WTC11 (cell line): ENCODE results near the gene FMNL3. TPM values are rescaled to one million over a fixed set of nuclear protein-coding genes. Genes with fewer than 3 reads are reported as not detected.
A peak's percentile ranks its signal among the peaks of the same experiment; 100 is the strongest.

Experiments
- AR ChIP-seq: fragments of 250-450 bp; sonication (Bioruptor Pico); IDR thresholded peaks from 2 replicates; pipeline ENCODE4 v1.9.0; 2021; ENCODE audit warnings: mild to moderate bottlenecking
- ETV6 ChIP-seq: sonication (generic); formaldehyde crosslinking; IDR thresholded peaks from 2 replicates; pipeline ENCODE4 v1.8.1; 2022; ENCODE audit warnings: mild to moderate bottlenecking, missing genetic modification reagents
- FOXJ3 ChIP-seq: sonication (generic); formaldehyde crosslinking; IDR thresholded peaks from 2 replicates; pipeline ENCODE4 v1.9.0; 2021; ENCODE audit warnings: missing genetic modification reagents, mild to moderate bottlenecking, borderline replicate concordance
- FOXK1 ChIP-seq: sonication (generic); formaldehyde crosslinking; IDR thresholded peaks from 2 replicates; pipeline ENCODE4 v1.8.0; 2022; ENCODE audit warnings: mild to moderate bottlenecking, moderate library complexity, missing genetic modification reagents
- GABPB1 ChIP-seq: sonication (generic); formaldehyde crosslinking; IDR thresholded peaks from 2 replicates; pipeline ENCODE4 v1.8.1; 2023; ENCODE audit warnings: mild to moderate bottlenecking, missing genetic modification reagents
- HMGA2 ChIP-seq: fragments of 250-450 bp; sonication (Bioruptor Pico); IDR thresholded peaks from 2 replicates; pipeline ENCODE4 v1.4.0; 2021; ENCODE audit warnings: mild to moderate bottlenecking, moderate library complexity
- MYBL2 ChIP-seq: sonication (generic); formaldehyde crosslinking; IDR thresholded peaks from 2 replicates; pipeline ENCODE4 v1.8.1; 2023; ENCODE audit warnings: mild to moderate bottlenecking, moderate library complexity, missing genetic modification reagents
- NFYB ChIP-seq: sonication (generic); formaldehyde crosslinking; conservative IDR thresholded peaks from 2 replicates; pipeline ENCODE4 v1.8.0; 2022; ENCODE audit warnings: low read depth, missing genetic modification reagents
- RELA ChIP-seq: sonication (generic); formaldehyde crosslinking; IDR thresholded peaks from 2 replicates; pipeline ENCODE4 v1.8.1; 2022; ENCODE audit warnings: missing genetic modification reagents, mild to moderate bottlenecking, borderline replicate concordance
- RORB ChIP-seq: fragments of 250-450 bp; sonication (Bioruptor Pico); IDR thresholded peaks from 2 replicates; pipeline ENCODE4 v1.9.0; 2021; ENCODE audit warnings: mild to moderate bottlenecking
- STAT6 ChIP-seq: sonication (generic); formaldehyde crosslinking; conservative IDR thresholded peaks from 2 replicates; pipeline ENCODE4 v1.8.1; 2023; ENCODE audit warnings: mild to moderate bottlenecking, low read depth, missing genetic modification reagents, moderate library complexity
- TCF7 ChIP-seq: sonication (generic); formaldehyde crosslinking; IDR thresholded peaks from 2 replicates; pipeline ENCODE4 v1.8.0; 2022; ENCODE audit warnings: mild to moderate bottlenecking, low read depth, missing genetic modification reagents, moderate library complexity
- TEAD4 ChIP-seq: sonication (generic); formaldehyde crosslinking; IDR thresholded peaks from 2 replicates; pipeline ENCODE4 v1.8.0; 2022; ENCODE audit warnings: mild to moderate bottlenecking, missing genetic modification reagents
- TP53 ChIP-seq: sonication (generic); formaldehyde crosslinking; IDR thresholded peaks from 2 replicates; pipeline ENCODE4 v1.8.1; 2023; ENCODE audit warnings: mild to moderate bottlenecking, missing genetic modification reagents
- USF1 ChIP-seq: sonication (generic); formaldehyde crosslinking; IDR thresholded peaks from 2 replicates; pipeline ENCODE4 v1.8.0; 2022; ENCODE audit warnings: mild to moderate bottlenecking, missing genetic modification reagents
- ZMAT4 ChIP-seq: fragments of 250-450 bp; sonication (Bioruptor Pico); IDR thresholded peaks from 2 replicates; pipeline ENCODE4 v1.9.0; 2021; ENCODE audit warnings: mild to moderate bottlenecking
- ZNF138 ChIP-seq: sonication (generic); formaldehyde crosslinking; conservative IDR thresholded peaks from 2 replicates; pipeline ENCODE4 v1.8.1; 2022; ENCODE audit warnings: mild to moderate bottlenecking, moderate library complexity, missing genetic modification reagents
- ZNF263 ChIP-seq: sonication (generic); formaldehyde crosslinking; IDR thresholded peaks from 2 replicates; pipeline ENCODE4 v1.8.1; 2022; ENCODE audit warnings: low read depth, mild to moderate bottlenecking, moderate library complexity, missing genetic modification reagents
- ZNF423 ChIP-seq: fragments of 250-450 bp; sonication (Bioruptor Pico); IDR thresholded peaks from 2 replicates; pipeline ENCODE4 v2.1.2; 2022; ENCODE audit warnings: mild to moderate bottlenecking, moderate library complexity
- ZNF512 ChIP-seq: sonication (generic); formaldehyde crosslinking; IDR thresholded peaks from 2 replicates; pipeline ENCODE4 v1.8.1; 2022; ENCODE audit warnings: missing genetic modification reagents, borderline replicate concordance
- total RNA-seq: library from RNA; stranded (reverse); gene quantifications from 3 replicates; pipeline ENCODE4 v1.2.3, GENCODE V29; 2021
- TF ChIP-seq, protein P1 (sequence below): sonication (generic); formaldehyde crosslinking; IDR thresholded peaks from 2 replicates; pipeline ENCODE4 v1.8.1; 2022; ENCODE audit warnings: low read depth, mild to moderate bottlenecking, moderate library complexity, missing genetic modification reagents, borderline replicate concordance
- TF ChIP-seq, protein P2 (sequence below): sonication (generic); formaldehyde crosslinking; IDR thresholded peaks from 2 replicates; pipeline ENCODE4 v1.8.0; 2022; ENCODE audit warnings: mild to moderate bottlenecking, missing genetic modification reagents
- TF ChIP-seq, protein P3 (sequence below): sonication (generic); formaldehyde crosslinking; IDR thresholded peaks from 2 replicates; pipeline ENCODE4 v1.8.0; 2023; ENCODE audit warnings: missing genetic modification reagents
- TF ChIP-seq, protein P4 (sequence below): sonication (generic); formaldehyde crosslinking; IDR thresholded peaks from 2 replicates; pipeline ENCODE4 v1.8.1; 2023; ENCODE audit warnings: mild to moderate bottlenecking, missing genetic modification reagents, borderline replicate concordance

The FMNL3 gene
- total RNA-seq, 1 experiment from 2014 or later = 19.3 TPM

DNA sequence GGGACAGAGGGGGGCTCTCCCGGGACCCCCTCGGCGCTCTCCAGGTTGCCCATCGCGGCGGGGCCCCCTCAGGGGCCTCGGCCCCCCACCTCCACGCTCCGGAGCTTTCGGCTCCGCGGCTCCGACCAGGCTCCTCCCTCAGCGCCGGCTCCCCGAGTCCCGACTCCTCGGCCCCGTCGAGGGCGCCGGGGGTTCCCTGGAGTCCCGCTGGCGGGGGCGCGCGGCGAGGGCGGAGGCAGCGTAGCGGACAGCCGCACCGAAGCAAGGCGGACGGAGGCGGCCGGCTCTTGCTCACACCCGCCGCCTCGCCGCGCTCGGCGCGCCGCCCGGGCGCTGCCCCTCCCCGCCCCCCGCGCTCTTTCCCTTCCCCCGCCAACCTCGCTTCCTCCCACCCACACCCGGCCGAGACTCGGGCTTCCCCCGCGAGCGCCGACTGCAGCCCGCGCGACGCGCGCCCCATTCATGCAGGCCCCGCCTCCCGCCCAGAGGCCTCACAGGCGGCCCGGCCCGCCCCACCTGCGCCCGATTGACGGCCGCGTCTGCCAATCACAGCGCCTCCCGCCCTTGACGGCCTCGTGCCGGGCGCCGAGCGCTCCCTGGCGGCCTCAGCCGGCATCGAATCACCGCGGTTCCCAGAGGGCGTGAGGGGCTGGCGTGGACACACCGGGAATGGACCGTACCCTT lies at the start of gene FMNL3 (continued):
- TF ChIP-seq USF1 (no peak), RELA (peak; percentile 53; the same call in 1 of the 2 replicates), FOXJ3 (CRISPR knock-in tag) (no peak), ZMAT4 (no peak), GABPB1 (CRISPR knock-in tag) (peak; percentile 78), ZNF263 (CRISPR knock-in tag) (no peak), MYBL2 (CRISPR knock-in tag) (peak; percentile 47; the same call in 1 of the 2 replicates), HMGA2 (CRISPR knock-in tag) (no peak), ZNF512 (CRISPR knock-in tag) (no peak), NFYB (CRISPR knock-in tag) (peak; percentile 98), RORB (CRISPR knock-in tag) (no peak), ETV6 (CRISPR knock-in tag) (peak; percentile 93), TP53 (CRISPR knock-in tag) (peak; percentile 62; the same call in 1 of the 2 replicates), STAT6 (CRISPR knock-in tag) (no peak), FOXK1 (peak; percentile 83), AR (no peak), ZNF423 (CRISPR knock-in tag) (peak; percentile 39; the same call in 1 of the 2 replicates), TCF7 (CRISPR knock-in tag) (no peak), ZNF138 (0 out of 2 replicates have a peak, but pooled peaks have one; percentile 57), TEAD4 (CRISPR knock-in tag) (no peak)
- TF ChIP-seq, protein P1, sequence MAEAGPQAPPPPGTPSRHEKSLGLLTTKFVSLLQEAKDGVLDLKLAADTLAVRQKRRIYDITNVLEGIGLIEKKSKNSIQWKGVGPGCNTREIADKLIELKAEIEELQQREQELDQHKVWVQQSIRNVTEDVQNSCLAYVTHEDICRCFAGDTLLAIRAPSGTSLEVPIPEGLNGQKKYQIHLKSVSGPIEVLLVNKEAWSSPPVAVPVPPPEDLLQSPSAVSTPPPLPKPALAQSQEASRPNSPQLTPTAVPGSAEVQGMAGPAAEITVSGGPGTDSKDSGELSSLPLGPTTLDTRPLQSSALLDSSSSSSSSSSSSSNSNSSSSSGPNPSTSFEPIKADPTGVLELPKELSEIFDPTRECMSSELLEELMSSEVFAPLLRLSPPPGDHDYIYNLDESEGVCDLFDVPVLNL (CRISPR knock-in tag) = no peak
- TF ChIP-seq, protein P2, sequence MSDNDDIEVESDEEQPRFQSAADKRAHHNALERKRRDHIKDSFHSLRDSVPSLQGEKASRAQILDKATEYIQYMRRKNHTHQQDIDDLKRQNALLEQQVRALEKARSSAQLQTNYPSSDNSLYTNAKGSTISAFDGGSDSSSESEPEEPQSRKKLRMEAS (CRISPR knock-in tag) = peak; percentile 97
- TF ChIP-seq, protein P3, sequence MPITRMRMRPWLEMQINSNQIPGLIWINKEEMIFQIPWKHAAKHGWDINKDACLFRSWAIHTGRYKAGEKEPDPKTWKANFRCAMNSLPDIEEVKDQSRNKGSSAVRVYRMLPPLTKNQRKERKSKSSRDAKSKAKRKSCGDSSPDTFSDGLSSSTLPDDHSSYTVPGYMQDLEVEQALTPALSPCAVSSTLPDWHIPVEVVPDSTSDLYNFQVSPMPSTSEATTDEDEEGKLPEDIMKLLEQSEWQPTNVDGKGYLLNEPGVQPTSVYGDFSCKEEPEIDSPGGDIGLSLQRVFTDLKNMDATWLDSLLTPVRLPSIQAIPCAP (CRISPR knock-in tag) = peak; percentile 67; the same call in 1 of the 2 replicates
- TF ChIP-seq, protein P4, sequence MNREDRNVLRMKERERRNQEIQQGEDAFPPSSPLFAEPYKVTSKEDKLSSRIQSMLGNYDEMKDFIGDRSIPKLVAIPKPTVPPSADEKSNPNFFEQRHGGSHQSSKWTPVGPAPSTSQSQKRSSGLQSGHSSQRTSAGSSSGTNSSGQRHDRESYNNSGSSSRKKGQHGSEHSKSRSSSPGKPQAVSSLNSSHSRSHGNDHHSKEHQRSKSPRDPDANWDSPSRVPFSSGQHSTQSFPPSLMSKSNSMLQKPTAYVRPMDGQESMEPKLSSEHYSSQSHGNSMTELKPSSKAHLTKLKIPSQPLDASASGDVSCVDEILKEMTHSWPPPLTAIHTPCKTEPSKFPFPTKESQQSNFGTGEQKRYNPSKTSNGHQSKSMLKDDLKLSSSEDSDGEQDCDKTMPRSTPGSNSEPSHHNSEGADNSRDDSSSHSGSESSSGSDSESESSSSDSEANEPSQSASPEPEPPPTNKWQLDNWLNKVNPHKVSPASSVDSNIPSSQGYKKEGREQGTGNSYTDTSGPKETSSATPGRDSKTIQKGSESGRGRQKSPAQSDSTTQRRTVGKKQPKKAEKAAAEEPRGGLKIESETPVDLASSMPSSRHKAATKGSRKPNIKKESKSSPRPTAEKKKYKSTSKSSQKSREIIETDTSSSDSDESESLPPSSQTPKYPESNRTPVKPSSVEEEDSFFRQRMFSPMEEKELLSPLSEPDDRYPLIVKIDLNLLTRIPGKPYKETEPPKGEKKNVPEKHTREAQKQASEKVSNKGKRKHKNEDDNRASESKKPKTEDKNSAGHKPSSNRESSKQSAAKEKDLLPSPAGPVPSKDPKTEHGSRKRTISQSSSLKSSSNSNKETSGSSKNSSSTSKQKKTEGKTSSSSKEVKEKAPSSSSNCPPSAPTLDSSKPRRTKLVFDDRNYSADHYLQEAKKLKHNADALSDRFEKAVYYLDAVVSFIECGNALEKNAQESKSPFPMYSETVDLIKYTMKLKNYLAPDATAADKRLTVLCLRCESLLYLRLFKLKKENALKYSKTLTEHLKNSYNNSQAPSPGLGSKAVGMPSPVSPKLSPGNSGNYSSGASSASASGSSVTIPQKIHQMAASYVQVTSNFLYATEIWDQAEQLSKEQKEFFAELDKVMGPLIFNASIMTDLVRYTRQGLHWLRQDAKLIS (CRISPR knock-in tag) = no peak; the same call in 1 of the 2 replicates
